Measurements from ENCODE around the gene MYO1A. TPM values are rescaled to one million over a fixed set of nuclear protein-coding genes. Genes with fewer than 3 reads are reported as not detected.

Gene MYO1A
- polyA plus RNA-seq, 1 of the 3 experiments (the other 2 are of a cell fraction): not detected

GRCh38 chr12:56994231-56994746 lies 55.6 kb downstream of the MYO1A start (continued):
- TF ChIP-seq FOSL2 (IDR thresholded peaks at IDR 0.05; ENCODE audit: borderline replicate concordance, low read depth): no peak
- TF ChIP-seq RAD21 (IDR thresholded peaks at IDR 0.05; ENCODE audit: low read length): no peak
- TF ChIP-seq SIN3A (IDR thresholded peaks at IDR 0.05; ENCODE audit: borderline replicate concordance, low read depth, low read length): no peak

GRCh38 chr12:56993346-56993745 lies 56.6 kb downstream of the MYO1A start:
- 84% methylated on average over 10 of the region's 10 CpGs for WGBS (ENCODE audit: low lambda C conversion rate)
- H3F3A ChIP-seq (replicated peaks; ENCODE audit: insufficient read depth): no peaks in the 10 kb centered on the region
- H2AFZ ChIP-seq (ENCODE audit: low read depth): no peak overlapping the region
- H3K9ac ChIP-seq: no peak overlapping the region
- CTCF ChIA-PET: interaction anchor here (1.0 to 1.8 kb wide), 4 partner anchors 13 to 240 kb away, joined by 3 to 5 read pairs (median 4); partner anchors contain the start of gene ZBTB39
- no peaks in the 10 kb centered on the region for H3K79me2 ChIP-seq (ENCODE audit: insufficient read depth)
- no peaks in the 10 kb centered on the region; a peak in 1 of 4 replicates for H3K4me1 ChIP-seq (ENCODE audit: control insufficient read depth in 1 of 2, insufficient read depth in 2 of 2, low read depth in 1 of 2, low read length in 1 of 2)
- no peaks in the 10 kb centered on the region for H3K9me2 ChIP-seq
- peaks cover 7% of the 10 kb centered on the region; the same call in 1 of the 2 replicates for H4K20me1 ChIP-seq (ENCODE audit: insufficient read depth)
- no peak overlapping the region for H3K27ac ChIP-seq (ENCODE audit: low read depth in 2 of 2, low read length in 1 of 2)
- TF ChIP-seq RFX5 (IDR thresholded peaks at IDR 0.05; ENCODE audit: low read length): no peak
- TF ChIP-seq USF1 (IDR thresholded peaks at IDR 0.05; ENCODE audit: borderline replicate concordance, low read depth): no peak
- no peak for TF ChIP-seq ELF1 (IDR thresholded peaks at IDR 0.05)
- TF ChIP-seq RCOR1 (IDR thresholded peaks at IDR 0.05; ENCODE audit: low read length): no peak
- TF ChIP-seq NFIC (IDR thresholded peaks at IDR 0.05; ENCODE audit: borderline replicate concordance): no peak
- TF ChIP-seq NRF1 (IDR thresholded peaks at IDR 0.05; ENCODE audit: low read depth, low read length): no peak
- no peak for TF ChIP-seq REST (IDR thresholded peaks at IDR 0.05; ENCODE audit: low read depth, low read length)
- no peak for TF ChIP-seq POLR2AphosphoS5 (IDR thresholded peaks at IDR 0.05; ENCODE audit: low read depth, low read length)
- no peak for TF ChIP-seq RAD21 (IDR thresholded peaks at IDR 0.05; ENCODE audit: low read length)
- no peak for TF ChIP-seq PBX3 (IDR thresholded peaks at IDR 0.05)
- no peak for TF ChIP-seq ZBTB33 (IDR thresholded peaks at IDR 0.05; ENCODE audit: borderline replicate concordance, low read depth)
- TF ChIP-seq FOXJ3 (CRISPR knock-in tag; IDR thresholded peaks at IDR 0.05): no peak
- no peak for TF ChIP-seq MXI1 (IDR thresholded peaks at IDR 0.05; ENCODE audit: low read depth, low read length)
- TF ChIP-seq USF2 (IDR thresholded peaks at IDR 0.05; ENCODE audit: borderline replicate concordance, low read depth, low read length): no peak
- no peak for TF ChIP-seq FOSL2 (IDR thresholded peaks at IDR 0.05; ENCODE audit: borderline replicate concordance, low read depth)
- no peak for TF ChIP-seq RXRA (IDR thresholded peaks at IDR 0.05; ENCODE audit: borderline replicate concordance, low read depth)
- no peak for TF ChIP-seq IRF3 (IDR thresholded peaks at IDR 0.05; ENCODE audit: low read depth, low read length)
- TF ChIP-seq MAX (IDR thresholded peaks at IDR 0.05; ENCODE audit: low read depth): no peak
- H3K9me3 ChIP-seq: no peaks in the 10 kb centered on the region
- no peak overlapping the region for H3K4me3 ChIP-seq (ENCODE audit: low read depth in 2 of 2, low read length in 1 of 2)
- no peak for DNase-seq
- H3K27me3 ChIP-seq (ENCODE audit: insufficient read depth): no peaks in the 10 kb centered on the region
- H3K36me3 ChIP-seq (replicated peaks in 1 of 2; ENCODE audit: control insufficient read depth in 1 of 2, insufficient read depth in 2 of 2, low read length in 1 of 2): peaks cover 0 to 8% of the 10 kb centered on the region in 2 experiments
- POLR2A ChIA-PET: no interaction called here
- H3K4me2 ChIP-seq: no peak overlapping the region

Data from SK-N-SH (cell line).